GM18517 (cell line): ENCODE results near the gene EHD4.

Experiments
- ATAC-seq: cut with Tn5 transposase; IDR thresholded peaks from one replicate; pipeline ENCODE4 v1.9.1; 2021; ENCODE audit warnings: mild to moderate bottlenecking, moderate library complexity; ENCODE audit not compliant: unreplicated experiment

The EHD4 gene

GRCh38 chr15:41981371-41982132 lies 9.2 kb upstream of the EHD4 start:
- ATAC-seq: no peak

GRCh38 chr15:41980654-41981323 lies 8.4 kb upstream of the EHD4 start:
- no peak for ATAC-seq

DNA sequence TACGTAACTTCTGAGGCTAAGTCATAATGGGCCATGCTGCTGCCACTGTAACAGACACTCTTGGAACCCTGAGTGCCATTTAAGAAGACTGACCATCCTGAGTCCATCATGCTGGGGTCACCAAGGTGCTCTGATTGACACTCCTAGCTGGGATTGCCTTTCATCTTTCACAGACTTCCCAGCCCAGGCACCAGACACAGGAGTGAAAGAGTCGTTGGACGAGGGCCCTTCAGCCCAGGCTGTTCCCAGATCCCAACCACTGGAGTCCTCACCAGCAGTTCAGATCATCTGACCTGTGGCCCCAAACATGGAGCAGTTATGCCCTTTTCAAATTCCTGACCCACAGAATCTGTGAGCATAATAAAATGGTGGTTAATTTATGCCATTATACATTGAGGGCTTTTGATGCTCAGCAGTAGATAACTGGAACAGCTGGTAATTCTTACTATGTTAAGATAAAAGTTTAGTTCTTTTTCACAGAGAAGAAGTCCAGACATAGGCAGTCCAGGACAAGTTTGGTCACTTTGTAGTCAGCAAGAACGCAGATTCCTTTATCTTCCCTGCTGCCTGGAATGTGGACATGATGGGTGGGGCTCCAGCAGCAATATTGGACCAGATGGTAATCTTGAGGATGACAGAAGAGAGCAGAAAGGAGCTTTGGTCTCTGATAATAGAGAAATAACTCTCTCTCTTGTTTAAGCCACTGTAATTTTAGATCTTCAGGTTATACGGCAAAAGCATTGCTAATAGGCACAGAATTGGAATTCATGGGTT lies 7.3 kb upstream of the EHD4 start:
- ATAC-seq: no peak

DNA sequence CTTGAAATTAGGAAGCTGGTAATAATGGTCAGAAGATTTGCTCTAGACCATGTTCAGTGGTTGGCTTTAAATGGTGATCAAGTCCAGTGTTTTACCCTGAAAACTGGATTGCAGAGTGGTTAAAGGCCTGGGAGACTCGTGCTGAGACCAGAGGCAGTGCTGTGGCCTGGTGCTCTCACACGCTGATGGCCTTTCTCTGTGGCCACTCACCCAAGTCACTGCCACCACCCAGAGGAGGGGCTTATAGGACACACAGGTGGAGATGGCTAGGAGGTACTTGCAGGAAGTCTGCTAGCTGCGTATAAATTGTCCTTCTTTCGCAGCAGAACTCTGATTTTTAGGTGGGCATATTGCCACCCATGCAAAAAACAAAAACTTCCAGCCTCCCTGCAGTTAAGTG lies 6.2 kb upstream of the EHD4 start:
- no peak for ATAC-seq

DNA sequence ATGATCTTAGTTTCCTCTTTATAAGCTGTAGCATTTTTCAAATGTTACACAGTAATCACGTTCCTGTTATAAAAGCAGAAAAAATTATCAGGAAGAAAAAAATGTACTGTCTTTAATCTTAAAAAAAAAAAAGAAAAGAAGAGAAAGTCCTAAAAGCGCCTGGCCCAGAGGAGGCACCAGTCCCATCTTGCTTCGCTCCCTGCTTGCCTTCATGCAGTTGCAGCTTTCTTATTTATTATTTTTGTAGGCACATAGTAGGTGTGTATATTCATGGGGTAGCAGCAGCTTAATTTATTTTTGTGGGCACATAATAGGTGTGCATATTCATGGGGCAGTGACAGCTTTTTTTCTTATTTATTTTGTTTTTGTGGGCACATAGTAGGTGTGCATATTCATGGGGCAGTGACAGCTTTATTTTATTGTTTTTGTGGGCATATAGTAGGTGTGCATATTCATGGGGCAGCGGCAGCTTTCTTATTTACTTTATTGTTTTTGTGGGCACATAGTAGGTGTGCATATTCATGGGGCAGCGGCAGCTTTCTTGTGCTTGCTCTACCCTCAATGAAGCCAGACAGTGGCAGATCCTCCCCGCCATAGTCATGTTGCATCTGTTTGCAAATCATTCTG lies 5.5 kb upstream of the EHD4 start:
- no peak for ATAC-seq

DNA sequence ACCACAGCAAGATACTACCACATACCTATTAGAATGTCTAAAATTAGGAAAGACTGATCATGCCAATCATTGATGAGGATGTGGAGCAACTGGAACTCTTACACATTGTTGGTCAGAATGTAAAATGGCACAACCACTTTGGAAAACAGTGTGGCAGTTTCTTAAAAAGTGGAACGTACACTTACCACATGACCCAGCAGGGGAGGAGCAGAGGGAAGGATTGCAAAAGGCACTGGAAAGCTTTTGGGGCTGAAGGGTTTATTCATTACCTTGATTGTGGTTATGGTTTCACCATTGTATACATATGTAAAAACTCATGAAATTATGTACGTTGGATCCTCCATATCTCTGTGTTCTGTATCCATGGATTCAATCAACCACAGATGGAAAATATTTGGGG lies 3.3 kb upstream of the EHD4 start:
- ATAC-seq: no peak

GRCh38 chr15:41974041-41974440 lies 1.7 kb upstream of the EHD4 start:
- ATAC-seq: no peak

DNA sequence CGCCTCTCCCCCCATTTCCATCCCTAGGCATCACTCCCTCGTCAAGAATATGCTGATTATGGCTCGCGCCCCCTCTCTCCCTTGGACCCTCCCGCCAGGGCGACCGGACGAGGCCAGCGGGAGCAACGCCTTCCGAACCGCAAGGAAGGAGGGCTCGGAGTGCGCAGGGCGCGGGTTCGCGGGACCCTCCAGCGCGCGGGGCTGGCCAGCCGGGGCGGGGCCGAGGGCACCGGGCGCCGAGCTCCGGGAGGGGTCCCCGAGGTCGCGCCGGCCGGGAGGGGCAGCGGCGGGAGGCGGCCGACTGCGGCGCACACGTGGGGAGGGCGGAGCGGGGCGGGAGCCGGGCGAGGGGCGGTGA lies 483 bp downstream of the EHD4 start:
- peak; percentile 8 for ATAC-seq

DNA sequence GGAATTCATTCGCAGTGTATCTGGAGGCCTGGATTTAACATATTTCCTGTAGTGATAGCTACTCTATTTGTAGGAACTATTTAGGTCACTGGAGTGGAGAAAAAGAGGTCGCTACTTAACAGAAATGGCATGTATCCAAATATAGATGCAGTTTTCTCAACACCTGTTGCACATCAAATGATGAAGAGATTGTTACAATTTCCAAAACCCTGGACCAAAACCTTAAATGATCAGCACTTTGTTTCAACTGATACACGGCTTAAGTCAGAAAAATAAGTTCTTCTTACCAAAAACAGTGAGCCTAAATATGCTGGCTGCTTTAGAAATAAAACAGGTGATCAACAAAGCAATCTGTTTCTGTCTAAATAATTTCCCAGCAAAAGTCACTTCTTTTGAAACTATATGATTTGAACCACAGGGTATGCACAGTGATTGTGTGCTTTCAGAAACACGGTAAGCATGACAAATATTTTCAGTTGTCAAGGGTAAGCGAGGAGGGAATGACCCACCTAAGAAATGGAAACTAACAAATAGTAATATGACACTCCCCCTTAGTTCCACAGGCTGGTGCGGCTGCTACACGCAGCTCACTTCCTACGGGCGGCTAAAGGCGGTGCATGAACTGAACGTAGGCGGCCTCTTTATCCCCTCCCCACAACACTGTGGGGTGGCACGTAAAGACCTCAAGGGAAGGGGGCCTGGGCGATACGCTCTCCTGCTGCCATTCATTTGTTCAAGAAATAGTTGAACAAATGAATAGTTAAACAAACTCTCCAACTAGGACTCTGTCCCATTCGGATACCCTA lies 1.1 kb downstream of the EHD4 start:
- peak; percentile 42 for ATAC-seq

DNA sequence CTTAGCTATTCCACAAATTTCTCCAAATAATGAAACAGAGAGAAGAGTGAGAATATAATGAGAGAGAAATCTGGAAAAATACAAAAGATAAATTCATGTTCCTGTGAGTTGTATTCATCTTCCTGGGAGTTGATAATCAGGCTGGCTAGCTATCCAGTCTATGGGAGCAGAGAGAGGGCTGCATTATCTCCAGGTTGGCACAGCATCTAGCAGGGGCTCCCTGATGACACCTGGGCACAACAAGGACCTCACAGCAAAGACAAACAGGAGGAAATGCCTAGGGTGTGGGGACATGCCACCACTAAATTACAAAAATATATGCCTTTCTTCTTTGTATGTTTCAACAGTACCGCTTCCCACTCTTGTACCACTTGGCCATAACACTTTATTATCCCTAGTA lies 1.9 kb downstream of the EHD4 start:
- no peak for ATAC-seq

DNA sequence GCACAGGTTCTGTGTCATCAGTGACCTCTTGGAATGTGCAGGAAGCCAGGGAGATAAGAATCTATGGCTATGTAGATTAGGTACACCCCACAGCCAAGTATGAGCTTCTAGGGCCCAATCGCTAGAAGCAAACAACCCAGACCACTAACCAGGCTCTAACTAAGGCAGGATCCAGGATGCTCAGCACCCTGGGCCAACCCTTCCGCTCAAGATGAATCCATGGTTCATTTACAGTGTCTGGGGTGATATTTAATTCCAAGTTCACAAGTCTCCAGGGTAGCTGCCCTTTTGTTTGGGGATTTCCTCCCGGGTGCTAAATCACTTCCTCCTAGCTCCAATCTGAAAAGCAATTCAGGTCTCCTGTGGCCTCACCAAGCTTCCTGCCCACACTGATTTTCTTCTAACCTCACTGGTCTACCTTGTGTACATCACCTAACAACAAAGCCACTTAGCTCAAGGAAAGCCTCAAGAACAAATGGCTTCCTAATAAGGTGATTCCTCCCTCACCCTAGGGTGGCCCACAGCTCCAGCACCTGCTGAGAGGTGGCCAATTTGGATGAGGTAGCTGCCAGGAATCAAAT lies 2.4 kb downstream of the EHD4 start:
- ATAC-seq: no peak

- no peak for ATAC-seq
These were observed 3.7 kb downstream of the EHD4 start for GRCh38 chr15:41968701-41969100.

DNA sequence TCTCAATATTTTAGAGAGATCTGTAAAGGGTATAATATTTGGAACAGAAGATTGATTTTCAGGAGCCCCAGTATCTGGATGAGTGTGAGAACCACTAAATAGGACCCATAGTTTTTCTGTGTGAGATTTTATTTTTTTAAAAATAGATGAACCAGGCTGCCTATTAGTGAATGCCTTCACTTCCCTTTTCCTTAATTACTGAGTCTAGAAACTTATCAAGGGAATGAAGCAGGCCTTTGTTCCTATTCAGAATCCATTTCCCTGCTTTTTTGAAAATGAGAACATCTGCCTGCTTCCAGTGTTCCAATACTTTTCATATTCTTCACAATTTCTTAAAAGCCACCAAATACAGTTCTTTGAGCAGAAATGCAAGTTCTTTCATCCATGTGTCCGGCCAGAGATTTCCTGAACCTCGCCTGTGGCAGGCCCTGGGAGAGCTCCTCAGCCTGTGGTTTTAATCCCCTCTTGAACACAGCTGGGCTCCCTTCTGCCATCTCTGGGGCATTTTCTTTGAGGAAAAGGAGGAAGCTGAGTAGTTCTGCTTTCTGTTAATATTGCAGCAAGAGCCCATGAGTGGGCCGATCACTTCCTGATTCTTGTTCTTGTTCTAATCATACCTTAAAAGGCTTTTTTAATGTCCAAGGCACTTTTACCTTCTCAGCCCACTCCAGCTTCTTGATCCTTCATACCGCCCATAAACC lies 4.7 kb downstream of the EHD4 start:
- ATAC-seq: no peak

DNA sequence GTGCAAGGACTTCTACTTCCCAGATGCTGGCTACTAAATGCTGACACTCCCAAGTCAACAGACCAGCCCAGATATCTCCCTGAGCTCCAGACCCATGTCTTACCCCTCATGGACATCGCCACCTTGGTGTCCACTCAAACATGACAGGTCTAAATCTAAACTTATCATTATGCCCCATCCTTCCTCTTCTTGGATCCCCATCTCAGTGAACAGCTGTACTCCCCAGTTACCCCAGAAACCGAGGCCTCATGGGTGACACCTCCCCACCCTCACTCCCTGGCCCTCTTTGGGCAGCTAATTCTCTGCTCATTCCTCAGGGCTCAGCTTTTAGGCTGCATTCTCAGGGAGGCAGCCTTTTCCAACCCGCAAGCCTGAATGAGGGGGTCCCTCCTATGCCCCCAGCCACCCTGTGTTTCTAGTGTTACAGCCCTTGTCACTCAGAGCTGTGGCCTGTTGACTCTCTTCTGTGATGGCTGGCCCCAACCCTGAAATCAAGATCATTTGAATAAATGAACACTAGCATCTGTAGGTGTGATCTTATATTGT lies 5.4 kb downstream of the EHD4 start:
- ATAC-seq: no peak

DNA sequence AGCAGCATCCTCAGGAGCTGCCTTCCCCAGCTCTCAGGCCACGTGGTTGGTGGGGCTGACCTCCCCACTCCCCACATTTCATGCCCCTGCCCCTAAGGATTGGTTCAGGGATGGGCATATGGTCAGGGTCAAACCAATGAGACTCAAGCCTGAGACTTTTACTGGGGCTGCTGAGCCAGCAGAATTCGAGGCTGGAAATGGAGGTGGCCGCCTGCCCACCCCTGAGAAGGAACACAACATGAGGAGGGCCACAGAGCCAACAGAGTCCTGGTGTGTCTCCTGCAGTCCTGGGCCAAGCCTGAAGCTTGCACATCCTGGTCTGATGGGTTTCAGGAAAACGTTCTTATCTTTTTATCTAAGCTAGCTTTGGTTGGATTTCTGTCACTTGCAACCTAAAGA lies 5.9 kb downstream of the EHD4 start:
- ATAC-seq: no peak

GRCh38 chr15:41965441-41966413 lies 6.6 kb downstream of the EHD4 start:
- no peak for ATAC-seq

GRCh38 chr15:41961595-41962202 lies 10.7 kb downstream of the EHD4 start:
- no peak for ATAC-seq

- no peak for ATAC-seq
These were observed 11.3 kb downstream of the EHD4 start for GRCh38 chr15:41961001-41961518.
